Calu3 (cell line): Measurements from ENCODE around the gene ABL1. TPM values are rescaled to one million over a fixed set of nuclear protein-coding genes. Genes with fewer than 3 reads are reported as not detected.

ENCODE experiments used
- BruUV-seq: library from RNA; stranded (reverse); fragments of 400-500 nt; replicated peaks from 2 replicates; lab custom pipeline; 2021; lab: Mats Ljungman, UMichigan
- CTCF ChIA-PET: fragments of 300-600 bp; sonication (Branson Sonifier 250); formaldehyde crosslinking; loops from one replicate; lab custom pipeline; 2022; ENCODE audit warnings: antibody characterized with exemption; lab: Charles Lee
- DNase-seq: peaks from one replicate; pipeline ENCODE4 v3.0.0; 2022
- H3K27ac Mint-ChIP-seq: one replicate; pipeline ENCODE4 v1.8.0; 2022; ENCODE audit warnings: mixed read lengths; ENCODE audit not compliant: unreplicated experiment
- H3K27me3 Mint-ChIP-seq: one replicate; pipeline ENCODE4 v1.8.0; 2022; ENCODE audit warnings: mixed read lengths; ENCODE audit not compliant: unreplicated experiment
- H3K36me3 Mint-ChIP-seq: one replicate; pipeline ENCODE4 v1.8.0; 2022; ENCODE audit warnings: mild to moderate bottlenecking, moderate library complexity, mixed read lengths; ENCODE audit not compliant: insufficient read depth, unreplicated experiment
- H3K4me1 Mint-ChIP-seq: one replicate; pipeline ENCODE4 v1.8.0; 2022; ENCODE audit warnings: mild to moderate bottlenecking, low read depth, mixed read lengths; ENCODE audit not compliant: unreplicated experiment
- H3K4me3 Mint-ChIP-seq: one replicate; pipeline ENCODE4 v1.8.0; 2022; ENCODE audit warnings: mild to moderate bottlenecking, low read depth, moderate library complexity, mixed read lengths; ENCODE audit not compliant: unreplicated experiment
- H3K9me3 Mint-ChIP-seq: one replicate; pipeline ENCODE4 v1.8.0; 2022; ENCODE audit warnings: low read depth, mixed read lengths; ENCODE audit not compliant: unreplicated experiment
- CTCF ChIP-seq: fragments of 200-600 bp; IDR thresholded peaks from one replicate; pipeline ENCODE4 v1.8.0; 2022; ENCODE audit warnings: antibody characterized with exemption; ENCODE audit not compliant: unreplicated experiment
- intact Hi-C: fragments of 100-400 bp; cut with micrococcal nuclease; formaldehyde crosslinking; loops from one replicate; pipeline ENCODE4 v1.10.0; 2022; ENCODE audit not compliant: unreplicated experiment
- total RNA-seq: library from RNA; stranded (reverse); gene quantifications from 2 replicates; pipeline ENCODE4 v1.2.3, GENCODE V29; 2022

ABL1 gene
- total RNA-seq, 1 experiment from 2014 or later = 30.0 TPM

- Mint-ChIP-seq H3K4me3 (no peak overlapping the region), H3K9me3 (no peaks in the 10 kb centered on the region), H3K27ac (no peak overlapping the region), H3K4me1 (no peaks in the 10 kb centered on the region), H3K27me3 (peaks cover 21% of the 10 kb centered on the region), H3K36me3 (no peaks in the 10 kb centered on the region)
- no TSS peak for BruUV-seq
- DNase-seq = no peak
- CTCF ChIA-PET = no interaction called here
- no peak for TF ChIP-seq CTCF
- intact Hi-C loops = no loop called here
Observed at GRCh38 chr9:130915096-130915447, 80.0 kb downstream of the ABL1 start.

- Mint-ChIP-seq H3K27ac (no peak overlapping the region), H3K36me3 (no peaks in the 10 kb centered on the region), H3K9me3 (no peaks in the 10 kb centered on the region), H3K4me3 (no peak overlapping the region), H3K27me3 (peaks cover 32% of the 10 kb centered on the region), H3K4me1 (no peaks in the 10 kb centered on the region)
- no peak for DNase-seq
- no peak for TF ChIP-seq CTCF
- intact Hi-C loops = no loop called here
- CTCF ChIA-PET = interaction anchor here (0.5 to 0.6 kb wide), 2 partner anchors 12 to 177 kb away, joined by 3 to 4 read pairs; no protein-coding TSS in a partner anchor
- BruUV-seq = no TSS peak
Observed at GRCh38 chr9:130917168-130917960, 82.3 kb downstream of the ABL1 start.

GRCh38 chr9:130918101-130918825, 83.2 kb downstream of the ABL1 start:
- H3K9me3 Mint-ChIP-seq = no peaks in the 10 kb centered on the region
- no peak for DNase-seq
- H3K27me3 Mint-ChIP-seq = peaks cover 41% of the 10 kb centered on the region
- H3K27ac Mint-ChIP-seq = no peak overlapping the region
- TF ChIP-seq CTCF = no peak
- CTCF ChIA-PET = interaction anchor here (0.6 kb wide), 1 partner anchor 11 kb away, joined by 4 read pairs; no protein-coding TSS in a partner anchor
- no TSS peak for BruUV-seq
- no peaks in the 10 kb centered on the region for H3K4me1 Mint-ChIP-seq
- intact Hi-C loops = no loop called here
- H3K36me3 Mint-ChIP-seq = no peaks in the 10 kb centered on the region
- H3K4me3 Mint-ChIP-seq = no peak overlapping the region

- peaks cover 44% of the 10 kb centered on the region for H3K27me3 Mint-ChIP-seq
- no peaks in the 10 kb centered on the region for H3K4me1 Mint-ChIP-seq
- no peak overlapping the region for H3K4me3 Mint-ChIP-seq
- DNase-seq = no peak
- TF ChIP-seq CTCF = no peak
- no peaks in the 10 kb centered on the region for H3K36me3 Mint-ChIP-seq
- H3K27ac Mint-ChIP-seq = no peak overlapping the region
- BruUV-seq = no TSS peak
- H3K9me3 Mint-ChIP-seq = no peaks in the 10 kb centered on the region
- CTCF ChIA-PET = no interaction called here
- intact Hi-C loops = no loop called here
Observed at GRCh38 chr9:130918826-130919558, 83.9 kb downstream of the ABL1 start.
